Immature natural killer cell (primary cell): ENCODE measurements around the gene RALGAPA2. TPM values are rescaled to one million over a fixed set of nuclear protein-coding genes. Genes with fewer than 3 reads are reported as not detected.
A peak's percentile ranks its signal among the peaks of the same experiment; 100 is the strongest.

Source experiments
- DNase-seq, 3 donors: peaks; one replicate each; pipeline ENCODE4 v3.0.0; 2022; ENCODE audit warnings: mixed read lengths in 1 of 3
- H3K27ac Mint-ChIP-seq, 6 donors: one replicate each; pipeline ENCODE4 v1.8.0; 2020; ENCODE audit warnings: mixed read lengths in 6 of 6, mild to moderate bottlenecking in 5 of 6, inconsistent platforms in 4 of 6, moderate library complexity in 3 of 6
- H3K27me3 Mint-ChIP-seq, 3 donors: one replicate each; pipeline ENCODE4 v1.8.0; 2020 to 2021; ENCODE audit warnings: low read depth in 3 of 3, mild to moderate bottlenecking in 3 of 3, mixed read lengths in 3 of 3, moderate library complexity in 3 of 3, inconsistent platforms in 1 of 3
- H3K36me3 Mint-ChIP-seq, 3 donors: one replicate each; pipeline ENCODE4 v1.8.0; 2020; ENCODE audit warnings: mixed read lengths in 3 of 3, inconsistent platforms in 2 of 3, mild to moderate bottlenecking in 2 of 3
- H3K4me1 Mint-ChIP-seq, 2 donors: one replicate each; pipeline ENCODE4 v1.8.0; 2020; ENCODE audit warnings: inconsistent platforms in 2 of 2, mild to moderate bottlenecking in 2 of 2, mixed read lengths in 2 of 2, moderate library complexity in 1 of 2
- H3K4me3 Mint-ChIP-seq, 5 donors: one replicate each; pipeline ENCODE4 v1.8.0; 2020; ENCODE audit warnings: mild to moderate bottlenecking in 5 of 5, mixed read lengths in 5 of 5, inconsistent platforms in 3 of 5, moderate library complexity in 3 of 5
- H3K9me3 Mint-ChIP-seq, 6 donors: one replicate each; pipeline ENCODE4 v1.8.0; 2020; ENCODE audit warnings: mild to moderate bottlenecking in 6 of 6, mixed read lengths in 6 of 6, inconsistent platforms in 4 of 6, moderate library complexity in 3 of 6
- polyA plus RNA-seq, 3 donors: library from polyadenylated mRNA; unstranded; fragments of 300-500 nt; fragmentation: Illumina TruSeq; gene quantifications; one replicate each; pipeline ENCODE4 v1.2.3, GENCODE V29; 2021

Gene RALGAPA2
- 1 to 10 TPM; 2.2 to 5.7 (median 2.3) TPM for polyA plus RNA-seq

DNA sequence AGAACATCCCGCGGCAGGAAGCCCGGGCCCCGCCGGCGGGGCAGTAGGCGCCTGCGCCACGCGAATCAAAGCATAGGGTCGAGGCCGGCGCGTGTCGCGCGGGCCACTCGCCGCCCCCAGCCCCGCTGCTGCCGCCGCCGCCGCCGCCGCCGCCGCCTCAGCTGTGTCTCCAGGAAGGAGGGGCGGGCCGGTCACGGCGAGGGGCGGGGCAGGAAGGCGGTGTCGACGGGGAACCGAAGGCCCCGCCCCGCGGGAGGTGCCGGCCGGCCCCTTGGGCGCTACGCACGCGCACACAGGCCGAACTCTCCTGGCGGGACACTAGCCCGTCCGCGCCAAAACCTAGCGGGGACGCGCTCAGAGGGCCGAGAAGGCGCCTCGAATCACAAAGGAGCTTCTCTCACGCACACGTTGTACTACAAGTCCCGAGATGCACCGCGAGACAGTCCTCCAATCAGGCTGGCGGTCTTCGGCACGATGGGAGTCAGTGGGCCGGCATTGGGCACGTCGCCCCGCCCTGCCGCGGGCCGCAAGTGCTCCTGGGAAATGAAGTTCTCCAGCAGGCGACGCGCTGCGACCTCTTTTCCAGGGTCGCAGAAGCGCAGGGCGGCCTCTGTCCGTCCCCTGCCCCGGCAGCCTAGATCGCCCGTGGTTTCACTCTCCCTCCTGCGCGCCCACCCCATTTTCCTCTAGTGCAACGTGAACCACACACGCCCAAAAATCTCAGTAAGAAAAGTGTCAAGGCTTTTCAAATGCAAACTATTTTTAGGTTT is at the start of gene RALGAPA2:
RALGAPA2 (minus strand) TSS at position 171 of the 770 bp plus-strand sequence; CDS start at position 7, 164 bp downstream.
- H3K9me3 Mint-ChIP-seq, result no peaks in the 10 kb centered on the region
- peak; percentile 94 to 95 (median 95) for DNase-seq
- peaks cover 25 to 32% of the 10 kb centered on the region in 2 donors for H3K4me1 Mint-ChIP-seq
- H3K27me3 Mint-ChIP-seq, result peaks cover 0 to 4% (median 3%) of the 10 kb centered on the region in 3 donors
- peak within 1 kb of the TSS; percentile 90 to 97 (median 96) for H3K27ac Mint-ChIP-seq
- H3K36me3 Mint-ChIP-seq, result peaks cover 0 to 3% (median 0%) of the 10 kb centered on the region in 3 donors
- peak within 1 kb of the TSS; percentile 94 to 96 (median 95) for H3K4me3 Mint-ChIP-seq

DNA sequence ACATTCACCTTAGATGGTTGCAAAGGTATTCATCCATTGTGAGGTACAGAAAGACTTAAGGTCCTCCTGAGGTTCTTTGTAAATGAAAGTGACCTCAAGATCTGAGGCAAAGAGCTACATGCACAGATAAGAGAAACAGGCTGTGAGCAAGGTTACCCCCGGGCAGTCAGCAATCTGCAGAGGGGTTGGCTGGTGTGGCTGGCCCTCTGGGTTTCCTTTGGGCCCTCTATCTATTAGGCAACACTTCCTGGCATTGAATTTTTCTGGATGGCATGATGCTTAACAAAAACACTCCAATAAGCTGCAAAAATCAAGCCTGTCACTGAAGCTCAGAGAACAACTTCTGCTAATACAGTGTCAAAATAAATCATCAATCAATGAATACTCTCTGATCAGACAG is 48.9 kb upstream of the RALGAPA2 start:
- H3K4me1 Mint-ChIP-seq, result no peaks in the 10 kb centered on the region
- H3K27ac Mint-ChIP-seq, result no peak overlapping the region
- H3K9me3 Mint-ChIP-seq, result peaks cover 0 to 3% (median 0%) of the 10 kb centered on the region in 6 donors
- H3K27me3 Mint-ChIP-seq, result peaks cover 4 to 17% (median 6%) of the 10 kb centered on the region in 3 donors
- DNase-seq, result no peak
- H3K36me3 Mint-ChIP-seq, result no peaks in the 10 kb centered on the region
- no peak overlapping the region for H3K4me3 Mint-ChIP-seq

DNA sequence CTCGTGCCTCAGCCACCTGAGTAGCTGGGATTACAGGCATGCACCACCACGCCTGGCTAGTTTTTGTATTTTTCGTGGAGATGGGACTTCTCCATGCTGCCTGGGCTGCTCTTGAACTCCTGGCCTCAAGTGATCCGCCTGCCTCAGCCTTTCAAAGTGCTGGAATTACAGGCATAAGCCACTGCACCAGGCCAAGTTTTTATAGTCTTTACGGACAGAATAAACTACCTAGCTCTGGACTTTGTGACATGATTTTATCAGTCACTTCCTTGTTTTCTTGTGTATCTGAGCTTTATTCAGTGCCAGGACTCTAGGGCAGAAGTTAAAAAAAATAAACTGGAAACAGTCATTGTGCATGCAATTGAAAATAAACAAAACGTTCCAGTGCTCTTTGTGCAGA is 46.7 kb upstream of the RALGAPA2 start:
- Mint-ChIP-seq H3K36me3 (no peaks in the 10 kb centered on the region), H3K4me1 (no peaks in the 10 kb centered on the region), H3K4me3 (no peak overlapping the region), H3K27ac (no peak overlapping the region), H3K9me3 (no peaks in the 10 kb centered on the region), H3K27me3 (peaks cover 4 to 16% (median 6%) of the 10 kb centered on the region in 3 donors)
- no peak for DNase-seq

GRCh38 chr20:20755674-20756319 is 43.4 kb upstream of the RALGAPA2 start:
- Mint-ChIP-seq H3K36me3 (no peaks in the 10 kb centered on the region), H3K9me3 (peaks cover 0 to 2% (median 0%) of the 10 kb centered on the region in 6 donors), H3K4me3 (no peak overlapping the region), H3K4me1 (no peaks in the 10 kb centered on the region), H3K27ac (no peak overlapping the region), H3K27me3 (peaks cover 2 to 4% (median 4%) of the 10 kb centered on the region in 3 donors)
- DNase-seq, result no peak

- Mint-ChIP-seq H3K27ac (no peak overlapping the region), H3K27me3 (peaks cover 2 to 4% (median 4%) of the 10 kb centered on the region in 3 donors), H3K4me1 (no peaks in the 10 kb centered on the region), H3K36me3 (no peaks in the 10 kb centered on the region), H3K9me3 (peaks cover 0 to 2% (median 0%) of the 10 kb centered on the region in 6 donors), H3K4me3 (no peak overlapping the region)
- DNase-seq, result no peak
Observed at GRCh38 chr20:20755231-20755630, 42.8 kb upstream of the RALGAPA2 start.

DNA sequence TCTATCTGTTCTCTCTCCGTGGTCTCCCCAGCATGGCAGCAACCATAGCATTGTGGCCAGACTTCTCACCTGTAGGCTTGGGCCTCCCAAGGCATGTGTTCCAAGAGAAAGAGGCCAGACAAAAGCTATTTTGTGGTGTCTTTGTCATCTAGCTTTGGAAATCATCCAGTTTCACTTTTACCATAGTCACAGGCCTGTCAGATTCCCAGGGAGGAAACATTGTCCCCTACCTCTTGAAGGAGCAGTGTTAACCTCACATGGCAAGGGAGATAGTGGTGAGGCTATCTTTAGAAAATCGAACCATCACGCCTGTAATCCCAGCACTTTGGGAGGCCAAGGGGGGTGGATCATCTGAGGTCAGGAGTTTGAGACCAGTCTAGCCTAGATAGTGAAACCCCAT is 42.3 kb upstream of the RALGAPA2 start:
- Mint-ChIP-seq H3K27me3 (peaks cover 2 to 4% (median 4%) of the 10 kb centered on the region in 3 donors), H3K27ac (no peak overlapping the region), H3K4me1 (no peaks in the 10 kb centered on the region), H3K4me3 (no peak overlapping the region), H3K36me3 (no peaks in the 10 kb centered on the region), H3K9me3 (peaks cover 0 to 2% (median 0%) of the 10 kb centered on the region in 6 donors)
- DNase-seq, result no peak

GRCh38 chr20:20752712-20753111 is 40.3 kb upstream of the RALGAPA2 start:
- Mint-ChIP-seq H3K36me3 (peaks cover 0 to 3% (median 0%) of the 10 kb centered on the region in 3 donors), H3K27ac (no peak overlapping the region), H3K9me3 (peaks cover 5 to 10% (median 7%) of the 10 kb centered on the region in 6 donors), H3K27me3 (peaks cover 0 to 4% (median 2%) of the 10 kb centered on the region in 3 donors), H3K4me1 (no peaks in the 10 kb centered on the region), H3K4me3 (no peak overlapping the region)
- DNase-seq, result no peak

- Mint-ChIP-seq H3K27me3 (peaks cover 0 to 4% (median 1%) of the 10 kb centered on the region in 3 donors), H3K9me3 (peaks cover 5 to 10% (median 7%) of the 10 kb centered on the region in 6 donors), H3K27ac (no peak overlapping the region), H3K36me3 (peaks cover 0 to 3% (median 0%) of the 10 kb centered on the region in 3 donors), H3K4me3 (no peak overlapping the region), H3K4me1 (no peaks in the 10 kb centered on the region)
- no peak for DNase-seq
Observed at GRCh38 chr20:20747298-20747697, 34.9 kb upstream of the RALGAPA2 start.

- Mint-ChIP-seq H3K4me3 (no peak overlapping the region), H3K36me3 (peaks cover 0 to 3% (median 0%) of the 10 kb centered on the region in 3 donors), H3K27me3 (peaks cover 0 to 8% (median 1%) of the 10 kb centered on the region in 3 donors), H3K4me1 (no peaks in the 10 kb centered on the region), H3K9me3 (peaks cover 5 to 8% (median 6%) of the 10 kb centered on the region in 6 donors), H3K27ac (no peak overlapping the region)
- no peak for DNase-seq
Observed at GRCh38 chr20:20744170-20744725, 31.8 kb upstream of the RALGAPA2 start.

DNA sequence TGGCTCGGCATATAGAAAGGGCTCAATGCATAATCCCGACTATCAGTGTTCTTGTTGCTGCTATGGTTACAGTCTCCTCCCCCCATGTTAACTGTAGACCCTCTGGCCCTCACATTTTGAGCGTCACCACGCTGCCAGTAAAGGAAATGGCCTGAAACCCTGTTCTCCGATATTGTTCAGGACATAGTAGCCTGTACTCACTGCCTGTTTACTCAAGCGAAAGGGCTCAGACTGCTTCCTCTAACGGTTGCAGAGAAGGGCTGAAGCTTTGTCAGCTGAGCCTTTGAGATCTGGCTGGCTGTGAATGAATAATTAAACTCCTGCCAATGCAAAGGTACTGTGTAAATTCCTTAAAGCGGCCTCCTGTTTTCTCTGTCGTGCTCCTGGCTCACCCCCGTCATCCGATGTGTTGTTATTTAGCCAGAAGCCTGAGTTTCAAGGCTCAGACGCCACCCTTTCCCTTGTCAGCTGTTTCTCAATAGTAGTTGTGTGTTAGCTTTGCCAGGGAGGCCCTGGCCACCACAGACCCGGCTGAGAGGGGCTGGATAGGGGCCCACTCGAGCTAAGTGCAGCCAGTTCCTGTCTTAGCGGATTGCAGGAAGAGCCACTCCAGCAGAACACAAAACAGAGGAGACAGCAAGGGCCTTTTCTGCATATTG is 31.2 kb upstream of the RALGAPA2 start:
- H3K4me3 Mint-ChIP-seq, result no peak overlapping the region
- H3K27ac Mint-ChIP-seq, result no peak overlapping the region
- no peaks in the 10 kb centered on the region for H3K36me3 Mint-ChIP-seq
- H3K27me3 Mint-ChIP-seq, result peaks cover 0 to 8% (median 1%) of the 10 kb centered on the region in 3 donors
- H3K9me3 Mint-ChIP-seq, result peaks cover 0 to 2% (median under 1%) of the 10 kb centered on the region in 6 donors
- DNase-seq, result no peak
- no peaks in the 10 kb centered on the region for H3K4me1 Mint-ChIP-seq

- Mint-ChIP-seq H3K27me3 (peaks cover 1 to 11% (median 4%) of the 10 kb centered on the region in 3 donors), H3K4me3 (no peak overlapping the region), H3K36me3 (no peaks in the 10 kb centered on the region), H3K27ac (no peak overlapping the region), H3K9me3 (no peaks in the 10 kb centered on the region), H3K4me1 (peaks cover 0 to 2% of the 10 kb centered on the region in 2 donors)
- DNase-seq, result no peak
Observed at GRCh38 chr20:20741087-20742045, 28.9 kb upstream of the RALGAPA2 start.

DNA sequence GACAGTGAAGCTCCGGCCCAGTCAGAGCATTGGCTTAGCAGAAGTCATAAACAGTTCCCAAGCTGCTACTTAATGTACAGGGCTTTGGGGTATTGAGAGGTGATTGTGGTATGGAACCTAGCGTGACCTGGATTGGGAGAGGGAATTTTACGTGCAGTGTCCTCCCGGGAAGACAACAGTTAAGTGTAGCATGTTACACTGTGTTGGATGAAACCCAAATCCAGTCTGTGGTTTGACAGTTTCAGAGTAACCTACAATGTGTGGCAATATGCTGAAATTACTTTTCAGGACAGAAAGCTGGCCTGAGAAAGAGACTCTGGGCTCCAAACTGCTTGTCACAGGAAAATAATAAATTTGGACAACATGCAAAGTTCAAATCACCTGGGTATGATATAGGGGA is 28.1 kb upstream of the RALGAPA2 start:
- no peak for DNase-seq
- no peak overlapping the region for H3K27ac Mint-ChIP-seq
- no peak overlapping the region for H3K4me3 Mint-ChIP-seq
- peaks cover 1 to 11% (median 6%) of the 10 kb centered on the region in 3 donors for H3K27me3 Mint-ChIP-seq
- H3K4me1 Mint-ChIP-seq, result peaks cover 0 to 2% of the 10 kb centered on the region in 2 donors
- H3K9me3 Mint-ChIP-seq, result no peaks in the 10 kb centered on the region
- no peaks in the 10 kb centered on the region for H3K36me3 Mint-ChIP-seq
